ENCODE data around the gene WAPL. TPM values are rescaled to one million over a fixed set of nuclear protein-coding genes. Genes with fewer than 3 reads are reported as not detected.
A peak's percentile ranks its signal among the peaks of the same experiment; 100 is the strongest.

The WAPL gene
- total and polyA plus RNA-seq, 2 of the 13 experiments (the other 11 are each of a cell fraction or from before 2014, with no cell fraction given) = 13.2 to 43.5 TPM

DNA sequence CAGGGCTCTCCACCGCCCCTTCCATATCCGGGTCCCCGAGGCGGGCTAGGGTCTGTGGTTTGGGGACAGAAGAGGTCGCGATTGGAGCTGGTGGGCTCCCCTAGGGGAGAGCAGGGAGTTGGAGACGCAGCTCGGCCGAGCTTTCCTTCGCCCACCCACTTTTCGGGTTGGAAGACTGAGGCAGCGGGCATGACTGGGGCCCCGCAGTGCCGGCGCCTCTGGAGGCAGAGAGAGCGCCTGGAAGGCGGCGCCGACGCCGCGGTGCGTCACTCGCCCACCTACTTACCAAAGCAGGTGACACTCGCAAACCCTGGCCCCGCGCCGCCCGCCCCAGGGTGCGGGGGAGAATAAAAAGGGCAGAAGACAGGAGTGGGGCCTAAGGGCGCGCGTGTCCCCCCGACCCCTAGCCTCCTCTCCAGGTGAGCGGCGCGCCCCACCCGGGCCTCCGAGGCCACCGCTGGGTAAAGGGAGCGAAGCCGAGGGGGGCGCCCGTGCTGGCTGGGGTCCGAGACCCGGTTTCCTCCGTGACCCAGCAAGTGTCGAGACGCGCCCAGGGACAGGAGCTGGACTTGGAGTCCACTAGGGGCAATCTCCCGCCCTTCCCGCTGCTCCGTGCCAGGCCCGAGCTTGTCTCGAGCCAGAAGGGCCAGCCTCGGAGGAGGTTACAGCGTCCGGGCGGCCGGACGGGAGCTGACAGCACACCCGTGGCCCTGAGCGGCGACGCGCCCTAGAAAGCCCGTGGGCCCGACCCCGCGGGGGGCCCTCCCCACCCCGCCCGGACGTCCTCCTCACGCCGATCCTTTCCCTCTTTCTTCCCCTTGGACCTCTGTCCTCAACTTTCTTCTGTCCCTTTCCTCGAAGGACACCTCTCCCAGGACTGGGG is 120.6 kb downstream of the WAPL start (continued):
- TF ChIP-seq, protein P1, sequence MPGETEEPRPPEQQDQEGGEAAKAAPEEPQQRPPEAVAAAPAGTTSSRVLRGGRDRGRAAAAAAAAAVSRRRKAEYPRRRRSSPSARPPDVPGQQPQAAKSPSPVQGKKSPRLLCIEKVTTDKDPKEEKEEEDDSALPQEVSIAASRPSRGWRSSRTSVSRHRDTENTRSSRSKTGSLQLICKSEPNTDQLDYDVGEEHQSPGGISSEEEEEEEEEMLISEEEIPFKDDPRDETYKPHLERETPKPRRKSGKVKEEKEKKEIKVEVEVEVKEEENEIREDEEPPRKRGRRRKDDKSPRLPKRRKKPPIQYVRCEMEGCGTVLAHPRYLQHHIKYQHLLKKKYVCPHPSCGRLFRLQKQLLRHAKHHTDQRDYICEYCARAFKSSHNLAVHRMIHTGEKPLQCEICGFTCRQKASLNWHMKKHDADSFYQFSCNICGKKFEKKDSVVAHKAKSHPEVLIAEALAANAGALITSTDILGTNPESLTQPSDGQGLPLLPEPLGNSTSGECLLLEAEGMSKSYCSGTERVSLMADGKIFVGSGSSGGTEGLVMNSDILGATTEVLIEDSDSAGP (CRISPR knock-in tag; IDR thresholded peaks at IDR 0.05; ENCODE audit: borderline replicate concordance) = peak; percentile 22; the same call in 1 of the 2 replicates
- peak; percentile 39 for TF ChIP-seq SP4 (CRISPR knock-in tag; IDR thresholded peaks at IDR 0.05)
- TF ChIP-seq, protein P2, sequence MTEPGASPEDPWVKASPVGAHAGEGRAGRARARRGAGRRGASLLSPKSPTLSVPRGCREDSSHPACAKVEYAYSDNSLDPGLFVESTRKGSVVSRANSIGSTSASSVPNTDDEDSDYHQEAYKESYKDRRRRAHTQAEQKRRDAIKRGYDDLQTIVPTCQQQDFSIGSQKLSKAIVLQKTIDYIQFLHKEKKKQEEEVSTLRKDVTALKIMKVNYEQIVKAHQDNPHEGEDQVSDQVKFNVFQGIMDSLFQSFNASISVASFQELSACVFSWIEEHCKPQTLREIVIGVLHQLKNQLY (CRISPR knock-in tag; IDR thresholded peaks at IDR 0.05) = 0 out of 2 replicates have a peak, but pooled peaks have one; percentile 32
- TF ChIP-seq, protein P3, sequence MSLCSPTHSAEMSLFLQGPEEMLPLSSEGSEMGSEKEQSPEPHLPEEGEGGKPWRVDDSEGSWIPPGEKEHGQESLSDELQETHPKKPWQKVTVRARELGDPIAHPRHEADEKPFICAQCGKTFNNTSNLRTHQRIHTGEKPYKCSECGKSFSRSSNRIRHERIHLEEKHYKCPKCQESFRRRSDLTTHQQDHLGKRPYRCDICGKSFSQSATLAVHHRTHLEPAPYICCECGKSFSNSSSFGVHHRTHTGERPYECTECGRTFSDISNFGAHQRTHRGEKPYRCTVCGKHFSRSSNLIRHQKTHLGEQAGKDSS (CRISPR knock-in tag; IDR thresholded peaks at IDR 0.05; ENCODE audit: borderline replicate concordance, low read depth) = 0 out of 2 replicates have a peak, but pooled peaks have one; percentile 59
- TF ChIP-seq BCL6 (CRISPR knock-in tag; IDR thresholded peaks at IDR 0.05) = peak; percentile 35
- TF ChIP-seq ERF (CRISPR knock-in tag; IDR thresholded peaks at IDR 0.05) = no peak
- no peak for TF ChIP-seq NFE2L2 (IDR thresholded peaks at IDR 0.05; ENCODE audit: low read length)
- TF ChIP-seq, protein P4, sequence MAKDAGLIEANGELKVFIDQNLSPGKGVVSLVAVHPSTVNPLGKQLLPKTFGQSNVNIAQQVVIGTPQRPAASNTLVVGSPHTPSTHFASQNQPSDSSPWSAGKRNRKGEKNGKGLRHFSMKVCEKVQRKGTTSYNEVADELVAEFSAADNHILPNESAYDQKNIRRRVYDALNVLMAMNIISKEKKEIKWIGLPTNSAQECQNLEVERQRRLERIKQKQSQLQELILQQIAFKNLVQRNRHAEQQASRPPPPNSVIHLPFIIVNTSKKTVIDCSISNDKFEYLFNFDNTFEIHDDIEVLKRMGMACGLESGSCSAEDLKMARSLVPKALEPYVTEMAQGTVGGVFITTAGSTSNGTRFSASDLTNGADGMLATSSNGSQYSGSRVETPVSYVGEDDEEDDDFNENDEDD (CRISPR knock-in tag; IDR thresholded peaks at IDR 0.05; ENCODE audit: borderline replicate concordance) = peak; percentile 14; the same call in 1 of the 2 replicates
- TF ChIP-seq, protein P5, sequence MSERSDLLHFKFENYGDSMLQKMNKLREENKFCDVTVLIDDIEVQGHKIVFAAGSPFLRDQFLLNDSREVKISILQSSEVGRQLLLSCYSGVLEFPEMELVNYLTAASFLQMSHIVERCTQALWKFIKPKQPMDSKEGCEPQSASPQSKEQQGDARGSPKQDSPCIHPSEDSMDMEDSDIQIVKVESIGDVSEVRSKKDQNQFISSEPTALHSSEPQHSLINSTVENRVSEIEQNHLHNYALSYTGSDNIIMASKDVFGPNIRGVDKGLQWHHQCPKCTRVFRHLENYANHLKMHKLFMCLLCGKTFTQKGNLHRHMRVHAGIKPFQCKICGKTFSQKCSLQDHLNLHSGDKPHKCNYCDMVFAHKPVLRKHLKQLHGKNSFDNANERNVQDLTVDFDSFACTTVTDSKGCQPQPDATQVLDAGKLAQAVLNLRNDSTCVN (CRISPR knock-in tag; IDR thresholded peaks at IDR 0.05; ENCODE audit: borderline replicate concordance) = 0 out of 2 replicates have a peak, but pooled peaks have one; percentile 51
- TF ChIP-seq NRL (CRISPR knock-in tag; IDR thresholded peaks at IDR 0.05; ENCODE audit: borderline replicate concordance) = peak; percentile 87
- TF ChIP-seq ZFY (CRISPR knock-in tag; IDR thresholded peaks at IDR 0.05) = peak; percentile 54; the same call in 1 of the 2 replicates
- TF ChIP-seq, protein P6, sequence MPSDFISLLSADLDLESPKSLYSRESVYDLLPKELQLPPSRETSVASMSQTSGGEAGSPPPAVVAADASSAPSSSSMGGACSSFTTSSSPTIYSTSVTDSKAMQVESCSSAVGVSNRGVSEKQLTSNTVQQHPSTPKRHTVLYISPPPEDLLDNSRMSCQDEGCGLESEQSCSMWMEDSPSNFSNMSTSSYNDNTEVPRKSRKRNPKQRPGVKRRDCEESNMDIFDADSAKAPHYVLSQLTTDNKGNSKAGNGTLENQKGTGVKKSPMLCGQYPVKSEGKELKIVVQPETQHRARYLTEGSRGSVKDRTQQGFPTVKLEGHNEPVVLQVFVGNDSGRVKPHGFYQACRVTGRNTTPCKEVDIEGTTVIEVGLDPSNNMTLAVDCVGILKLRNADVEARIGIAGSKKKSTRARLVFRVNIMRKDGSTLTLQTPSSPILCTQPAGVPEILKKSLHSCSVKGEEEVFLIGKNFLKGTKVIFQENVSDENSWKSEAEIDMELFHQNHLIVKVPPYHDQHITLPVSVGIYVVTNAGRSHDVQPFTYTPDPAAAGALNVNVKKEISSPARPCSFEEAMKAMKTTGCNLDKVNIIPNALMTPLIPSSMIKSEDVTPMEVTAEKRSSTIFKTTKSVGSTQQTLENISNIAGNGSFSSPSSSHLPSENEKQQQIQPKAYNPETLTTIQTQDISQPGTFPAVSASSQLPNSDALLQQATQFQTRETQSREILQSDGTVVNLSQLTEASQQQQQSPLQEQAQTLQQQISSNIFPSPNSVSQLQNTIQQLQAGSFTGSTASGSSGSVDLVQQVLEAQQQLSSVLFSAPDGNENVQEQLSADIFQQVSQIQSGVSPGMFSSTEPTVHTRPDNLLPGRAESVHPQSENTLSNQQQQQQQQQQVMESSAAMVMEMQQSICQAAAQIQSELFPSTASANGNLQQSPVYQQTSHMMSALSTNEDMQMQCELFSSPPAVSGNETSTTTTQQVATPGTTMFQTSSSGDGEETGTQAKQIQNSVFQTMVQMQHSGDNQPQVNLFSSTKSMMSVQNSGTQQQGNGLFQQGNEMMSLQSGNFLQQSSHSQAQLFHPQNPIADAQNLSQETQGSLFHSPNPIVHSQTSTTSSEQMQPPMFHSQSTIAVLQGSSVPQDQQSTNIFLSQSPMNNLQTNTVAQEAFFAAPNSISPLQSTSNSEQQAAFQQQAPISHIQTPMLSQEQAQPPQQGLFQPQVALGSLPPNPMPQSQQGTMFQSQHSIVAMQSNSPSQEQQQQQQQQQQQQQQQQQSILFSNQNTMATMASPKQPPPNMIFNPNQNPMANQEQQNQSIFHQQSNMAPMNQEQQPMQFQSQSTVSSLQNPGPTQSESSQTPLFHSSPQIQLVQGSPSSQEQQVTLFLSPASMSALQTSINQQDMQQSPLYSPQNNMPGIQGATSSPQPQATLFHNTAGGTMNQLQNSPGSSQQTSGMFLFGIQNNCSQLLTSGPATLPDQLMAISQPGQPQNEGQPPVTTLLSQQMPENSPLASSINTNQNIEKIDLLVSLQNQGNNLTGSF (CRISPR knock-in tag; IDR thresholded peaks at IDR 0.05) = no peak; the same call in 1 of the 2 replicates
- TF ChIP-seq TAF1 (CRISPR knock-in tag; IDR thresholded peaks at IDR 0.05) = peak; percentile 4; the same call in 1 of the 2 replicates
- no peak for TF ChIP-seq EP300 (IDR thresholded peaks at IDR 0.05; ENCODE audit: low read depth in 2 of 2, low read length in 2 of 2)
- no peak; the same call in 1 of the 2 replicates for TF ChIP-seq EP300 (CRISPR knock-in tag; IDR thresholded peaks at IDR 0.05; ENCODE audit: borderline replicate concordance)
- peak; percentile 49; the same call in 1 of the 2 replicates for TF ChIP-seq ZNF891 (CRISPR knock-in tag; IDR thresholded peaks at IDR 0.05)
- TF ChIP-seq POLR2A (IDR thresholded peaks at IDR 0.05; ENCODE audit: insufficient read depth in 1 of 2, low read depth in 2 of 2, low read length in 2 of 2) = 0 out of 4 replicates have a peak, but pooled peaks of 1 of the 2 experiments have one; percentile 12
